Measurements from ENCODE around the gene EBLN1. TPM values are rescaled to one million over a fixed set of nuclear protein-coding genes. Genes with fewer than 3 reads are reported as not detected.

EBLN1 gene
- total and polyA plus RNA-seq, 2 of the 13 experiments (the other 11 are each of a cell fraction or from before 2014, with no cell fraction given) = not detected

DNA sequence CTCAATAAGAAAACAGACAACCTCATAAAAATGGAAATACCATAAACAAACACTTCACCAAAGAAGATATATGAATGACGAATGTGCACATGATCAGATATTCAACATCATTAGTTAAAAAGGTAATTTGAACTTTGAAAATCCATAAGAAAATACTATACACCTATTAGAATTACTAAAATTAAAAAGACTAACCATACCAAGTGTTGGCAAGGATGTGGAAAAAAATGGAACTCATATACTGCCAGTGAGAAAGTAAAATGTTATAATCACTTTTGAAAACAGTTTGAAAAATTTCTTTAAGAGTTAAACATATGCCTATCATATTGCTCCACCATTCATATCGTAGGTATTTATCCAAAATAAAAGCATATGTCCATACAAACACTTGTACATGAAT is 37.1 kb downstream of the EBLN1 start (continued):
- TF ChIP-seq, protein P1, sequence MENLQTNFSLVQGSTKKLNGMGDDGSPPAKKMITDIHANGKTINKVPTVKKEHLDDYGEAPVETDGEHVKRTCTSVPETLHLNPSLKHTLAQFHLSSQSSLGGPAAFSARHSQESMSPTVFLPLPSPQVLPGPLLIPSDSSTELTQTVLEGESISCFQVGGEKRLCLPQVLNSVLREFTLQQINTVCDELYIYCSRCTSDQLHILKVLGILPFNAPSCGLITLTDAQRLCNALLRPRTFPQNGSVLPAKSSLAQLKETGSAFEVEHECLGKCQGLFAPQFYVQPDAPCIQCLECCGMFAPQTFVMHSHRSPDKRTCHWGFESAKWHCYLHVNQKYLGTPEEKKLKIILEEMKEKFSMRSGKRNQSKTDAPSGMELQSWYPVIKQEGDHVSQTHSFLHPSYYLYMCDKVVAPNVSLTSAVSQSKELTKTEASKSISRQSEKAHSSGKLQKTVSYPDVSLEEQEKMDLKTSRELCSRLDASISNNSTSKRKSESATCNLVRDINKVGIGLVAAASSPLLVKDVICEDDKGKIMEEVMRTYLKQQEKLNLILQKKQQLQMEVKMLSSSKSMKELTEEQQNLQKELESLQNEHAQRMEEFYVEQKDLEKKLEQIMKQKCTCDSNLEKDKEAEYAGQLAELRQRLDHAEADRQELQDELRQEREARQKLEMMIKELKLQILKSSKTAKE (CRISPR knock-in tag; IDR thresholded peaks at IDR 0.05; ENCODE audit: borderline replicate concordance) = no peak
- TF ChIP-seq PPARG (CRISPR knock-in tag; conservative IDR thresholded peaks at IDR 0.05) = no peak

DNA sequence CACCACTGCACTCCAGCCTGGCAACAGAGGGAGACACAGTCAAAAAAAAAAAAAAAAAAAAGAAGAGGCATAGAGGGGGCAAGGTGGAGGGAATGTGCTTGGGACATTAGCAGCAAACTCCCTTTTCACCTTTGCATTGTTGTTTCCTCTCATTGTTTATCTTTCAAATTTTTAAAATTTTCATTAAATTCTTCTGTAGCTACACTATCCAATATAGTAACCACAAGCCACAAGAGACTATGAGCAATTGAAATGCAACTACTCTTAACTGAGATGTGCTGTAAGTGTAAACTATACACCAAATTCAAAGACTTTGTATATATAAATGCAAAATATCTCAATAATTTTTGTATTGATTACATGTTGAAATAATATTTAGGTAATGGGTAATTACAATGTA is 43.4 kb downstream of the EBLN1 start:
- Histone ChIP-seq H3K4me3 (replicated peaks in 1 of 3; ENCODE audit: insufficient read depth in 1 of 3, low read depth in 2 of 3, low read length in 3 of 3) (no peak overlapping the region), H3K4me2 (ENCODE audit: low read depth, low read length) (no peak overlapping the region), H4K20me1 (ENCODE audit: insufficient read depth, low read length) (no peaks in the 10 kb centered on the region), H2AFZ (ENCODE audit: low read length) (no peak overlapping the region), H3K79me2 (ENCODE audit: insufficient read depth, low read length) (no peaks in the 10 kb centered on the region), H3K4me1 (ENCODE audit: insufficient read depth, low read length) (no peaks in the 10 kb centered on the region), H3K9me3 (ENCODE audit: low read length) (peaks cover 6% of the 10 kb centered on the region; the same call in 1 of the 2 replicates), H3K27ac (ENCODE audit: extremely low read length, insufficient read depth, low read length) (no peak overlapping the region), H3K36me3 (replicated peaks in 1 of 2; ENCODE audit: control insufficient read depth in 1 of 2, insufficient read depth in 2 of 2, low read length in 2 of 2) (no peaks in the 10 kb centered on the region), H3K9ac (ENCODE audit: insufficient read depth, low read depth, low read length) (no peak overlapping the region), H3K27me3 (ENCODE audit: control insufficient read depth in 1 of 2, insufficient read depth in 2 of 2, low read length in 2 of 2) (peaks cover 0 to 3% of the 10 kb centered on the region in 2 experiments; a peak in 1 of 5 replicates)
- ChIA-PET CTCF (ENCODE audit: low intra/inter-chr PET ratio, low total read pairs) (no interaction called here), POLR2A (no interaction called here)
- ATAC-seq (no peak), DNase-seq (ENCODE audit: low spot score) (no peak), FAIRE-seq (no peak)
- in situ Hi-C loops (cut with HindIII; ENCODE audit: extremely low pct_ligation_motif_present, low pct_unique_long_range_greater_than_20kb) = no loop called here
- intact Hi-C loops (cut with micrococcal nuclease; ENCODE audit: unreplicated experiment) = no loop called here
- no TSS peak for BruUV-seq (replicated peaks)
- TF ChIP-seq ZNF768 (CRISPR knock-in tag; IDR thresholded peaks at IDR 0.05) (no peak), ZNF775 (CRISPR knock-in tag; IDR thresholded peaks at IDR 0.05; ENCODE audit: borderline replicate concordance) (no peak), NCOA5 (CRISPR knock-in tag; IDR thresholded peaks at IDR 0.05) (no peak), ZNF660 (CRISPR knock-in tag; IDR thresholded peaks at IDR 0.05; ENCODE audit: borderline replicate concordance, low read depth) (no peak), ZNF326 (CRISPR knock-in tag; IDR thresholded peaks at IDR 0.05; ENCODE audit: borderline replicate concordance) (no peak), ZNF567 (CRISPR knock-in tag; IDR thresholded peaks at IDR 0.05; ENCODE audit: borderline replicate concordance) (no peak), ZNF607 (CRISPR knock-in tag; IDR thresholded peaks at IDR 0.05; ENCODE audit: borderline replicate concordance) (no peak), HOXA7 (CRISPR knock-in tag; IDR thresholded peaks at IDR 0.05) (no peak), FOXM1 (CRISPR knock-in tag; IDR thresholded peaks at IDR 0.05) (no peak), SMAD1 (CRISPR knock-in tag; IDR thresholded peaks at IDR 0.05; ENCODE audit: borderline replicate concordance, low read depth) (no peak), ZNF720 (CRISPR knock-in tag; IDR thresholded peaks at IDR 0.05) (no peak), SP2 (CRISPR knock-in tag; IDR thresholded peaks at IDR 0.05) (no peak), SETDB1 (CRISPR knock-in tag; IDR thresholded peaks at IDR 0.05; ENCODE audit: borderline replicate concordance) (no peak), TOPORS (CRISPR knock-in tag; IDR thresholded peaks at IDR 0.05) (no peak), HNRNPLL (IDR thresholded peaks at IDR 0.05; ENCODE audit: low read depth, low read length, poor library complexity, severe bottlenecking) (no peak)
- TF ChIP-seq, protein P2, sequence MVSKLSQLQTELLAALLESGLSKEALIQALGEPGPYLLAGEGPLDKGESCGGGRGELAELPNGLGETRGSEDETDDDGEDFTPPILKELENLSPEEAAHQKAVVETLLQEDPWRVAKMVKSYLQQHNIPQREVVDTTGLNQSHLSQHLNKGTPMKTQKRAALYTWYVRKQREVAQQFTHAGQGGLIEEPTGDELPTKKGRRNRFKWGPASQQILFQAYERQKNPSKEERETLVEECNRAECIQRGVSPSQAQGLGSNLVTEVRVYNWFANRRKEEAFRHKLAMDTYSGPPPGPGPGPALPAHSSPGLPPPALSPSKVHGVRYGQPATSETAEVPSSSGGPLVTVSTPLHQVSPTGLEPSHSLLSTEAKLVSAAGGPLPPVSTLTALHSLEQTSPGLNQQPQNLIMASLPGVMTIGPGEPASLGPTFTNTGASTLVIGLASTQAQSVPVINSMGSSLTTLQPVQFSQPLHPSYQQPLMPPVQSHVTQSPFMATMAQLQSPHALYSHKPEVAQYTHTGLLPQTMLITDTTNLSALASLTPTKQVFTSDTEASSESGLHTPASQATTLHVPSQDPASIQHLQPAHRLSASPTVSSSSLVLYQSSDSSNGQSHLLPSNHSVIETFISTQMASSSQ (IDR thresholded peaks at IDR 0.05; ENCODE audit: low read depth) = no peak
- TF ChIP-seq, protein P2 (CRISPR knock-in tag; IDR thresholded peaks at IDR 0.05; ENCODE audit: borderline replicate concordance) = no peak
